Lung (tissue), 12 donors: ENCODE results near the gene BSN. TPM values are rescaled to one million over a fixed set of nuclear protein-coding genes. Genes with fewer than 3 reads are reported as not detected.

ENCODE experiments used
- ATAC-seq: fragments of 200-7000 bp; cut with Tn5 transposase; one replicate; pipeline ENCODE4 v1.9.1; 2020; ENCODE audit warnings: moderate number of reproducible peaks; ENCODE audit not compliant: insufficient read depth, low FRiP score
- DNase-seq, 3 donors: peaks; one replicate each; pipeline ENCODE4 v3.0.0-alpha.2; 2013 to 2017
- H3K27ac ChIP-seq, 2 donors: one replicate each; pipeline ENCODE4 v1.5.1; 2013; ENCODE audit warnings: mild to moderate bottlenecking in 2 of 2, moderate library complexity in 2 of 2, control low read depth in 1 of 2, inconsistent platforms in 1 of 2, low read depth in 1 of 2, low read length in 1 of 2
- H3K27me3 ChIP-seq, 3 donors: one replicate each; pipeline ENCODE4 v1.5.1; 2013; ENCODE audit warnings: low read length in 2 of 3; ENCODE audit not compliant: control insufficient read depth in 3 of 3, insufficient read depth in 3 of 3
- H3K36me3 ChIP-seq, 4 donors: one replicate each; pipeline ENCODE4 v1.5.1; 2013; ENCODE audit warnings: low read length in 4 of 4, mild to moderate bottlenecking in 1 of 4, moderate library complexity in 1 of 4; ENCODE audit not compliant: control insufficient read depth in 4 of 4, insufficient read depth in 4 of 4
- H3K4me1 ChIP-seq, 5 donors: one replicate each; pipeline ENCODE4 v1.5.1; 2013; ENCODE audit warnings: low read length in 5 of 5, mild to moderate bottlenecking in 2 of 5, moderate library complexity in 1 of 5; ENCODE audit not compliant: control insufficient read depth in 5 of 5, insufficient read depth in 5 of 5
- H3K4me3 ChIP-seq: one replicate; pipeline ENCODE4 v1.5.1; 2013; ENCODE audit warnings: mild to moderate bottlenecking, control low read depth, moderate library complexity
- H3K9ac ChIP-seq, 2 donors: one replicate each; pipeline ENCODE4 v1.5.1; 2013; ENCODE audit warnings: low read length in 2 of 2, control low read depth in 1 of 2; ENCODE audit not compliant: insufficient read depth in 1 of 2
- H3K9me3 ChIP-seq, 4 donors: one replicate each; pipeline ENCODE4 v1.5.1; 2013; ENCODE audit warnings: low read length in 3 of 4, mild to moderate bottlenecking in 1 of 4, moderate library complexity in 1 of 4; ENCODE audit not compliant: control insufficient read depth in 4 of 4, insufficient read depth in 3 of 4
- CTCF ChIP-seq: IDR thresholded peaks from 2 replicates; pipeline ENCODE4 v1.5.1; 2012; ENCODE audit warnings: mild to moderate bottlenecking; ENCODE audit errors: control extremely low read depth, extremely low read depth
- WGBS, 2 donors: extraction: QIAGEN DNeasy Blood & Tissue Kit; methylation state at CpG; one replicate each; pipeline ENCODE4 v1.1.7; 2013; 5-methylcytosine and 5-hydroxymethylcytosine counted together
- polyA plus RNA-seq, 2 donors: library from polyadenylated mRNA; stranded (reverse); fragments of 200-250 nt; gene quantifications; one replicate each; pipeline ENCODE4 v1.2.1, GENCODE V29; 2013
- total RNA-seq, 2 donors: library from RNA; depleted of rRNA in 1 of 2; stranded (reverse); fragments of >200 nt in 1 of 2; gene quantifications; one replicate each; pipeline ENCODE4 v1.2.1, GENCODE V29; 2014 to 2021
- donor health status: control.
- donor health status: control.
- donor health status: Bipolar disorder and iron deficiency.
- donor health status: healthy.
- donor health status: DM: yes; HTN: yes; CAD: no.

Gene BSN
- total and polyA plus RNA-seq, 4 donors = 0.09 to 0.71 (median 0.47) TPM

GRCh38 chr3:49534581-49535441 is 19.5 kb upstream of the BSN start:
- no peak overlapping the region for H3K9ac ChIP-seq
- 85 to 88% methylated on average over 14 of the region's 14 CpGs for WGBS, 2 donors
- no peak overlapping the region for H3K4me3 ChIP-seq
- no peaks in the 10 kb centered on the region for H3K27me3 ChIP-seq
- no peak overlapping the region for H3K27ac ChIP-seq
- ATAC-seq (no peak), DNase-seq (peak; percentile 40 to 65 (median 45))
- TF ChIP-seq CTCF = no peak
- no peaks in the 10 kb centered on the region for H3K9me3 ChIP-seq
- no peaks in the 10 kb centered on the region for H3K4me1 ChIP-seq
- H3K36me3 ChIP-seq = peaks cover 8 to 28% (median 14%) of the 10 kb centered on the region in 4 donors

- no peaks in the 10 kb centered on the region for H3K27me3 ChIP-seq
- H3K27ac ChIP-seq = no peak overlapping the region
- TF ChIP-seq CTCF = no peak
- no peak overlapping the region for H3K9ac ChIP-seq
- peaks cover 0 to 7% (median 2%) of the 10 kb centered on the region in 5 donors for H3K4me1 ChIP-seq
- 68 to 79% methylated on average over 7 of the region's 7 CpGs for WGBS, 2 donors
- H3K9me3 ChIP-seq = no peaks in the 10 kb centered on the region
- peaks cover 8 to 22% (median 11%) of the 10 kb centered on the region in 4 donors for H3K36me3 ChIP-seq
- no peak for ATAC-seq
- no peak for DNase-seq
- no peak overlapping the region for H3K4me3 ChIP-seq
Observed at GRCh38 chr3:49535971-49536874, 18.1 kb upstream of the BSN start.

- H3K36me3 ChIP-seq = peaks cover 4 to 14% (median 7%) of the 10 kb centered on the region in 4 donors
- no peaks in the 10 kb centered on the region for H3K9me3 ChIP-seq
- no peak overlapping the region for H3K4me3 ChIP-seq
- no peak overlapping the region for H3K9ac ChIP-seq
- H3K4me1 ChIP-seq = peaks cover 0 to 7% (median 2%) of the 10 kb centered on the region in 5 donors
- ATAC-seq (no peak), DNase-seq (no peak)
- no peaks in the 10 kb centered on the region for H3K27me3 ChIP-seq
- TF ChIP-seq CTCF = no peak
- 91 to 92% methylated on average over 16 of the region's 16 CpGs for WGBS, 2 donors
- no peak overlapping the region for H3K27ac ChIP-seq
Observed at GRCh38 chr3:49536875-49537533, 17.3 kb upstream of the BSN start.
